Stimulated activated effector memory CD8-positive, alpha-beta T cell treated with anti-CD3 and anti-CD28 coated beads, Interleukin-12 subunit alpha, Interleukin-12 subunit beta, amount 100 ng/mL, for 72 hours (primary cell): ENCODE data around the gene CARD14.
"Not testable (repeated sequence)": the region's sequence is repeated elsewhere in the genome, so short reads cannot be mapped to it uniquely, and the experiment has no call there.

Experiments used
- ATAC-seq: fragments of 150-1000 bp; cut with Tn5 transposase; 2 replicates; pipeline ENCODE4 v1.10.0; 2021
- DNase-seq, 2 donors: peaks; one replicate each; pipeline ENCODE4 v3.0.0; 2021 to 2022; ENCODE audit warnings: low spot score in 2 of 2
- H3K27ac Mint-ChIP-seq: one replicate; pipeline ENCODE4 v1.8.0; 2022; ENCODE audit warnings: mild to moderate bottlenecking, mixed read lengths
- H3K36me3 Mint-ChIP-seq: one replicate; pipeline ENCODE4 v1.8.0; 2022; ENCODE audit warnings: mild to moderate bottlenecking, mixed read lengths
- H3K4me1 Mint-ChIP-seq: one replicate; pipeline ENCODE4 v1.8.0; 2022; ENCODE audit warnings: mixed read lengths
- H3K4me3 Mint-ChIP-seq: one replicate; pipeline ENCODE4 v1.8.0; 2022; ENCODE audit warnings: mild to moderate bottlenecking, mixed read lengths
- H3K9me3 Mint-ChIP-seq: one replicate; pipeline ENCODE4 v1.8.0; 2022; ENCODE audit warnings: mixed read lengths

Gene CARD14

DNA sequence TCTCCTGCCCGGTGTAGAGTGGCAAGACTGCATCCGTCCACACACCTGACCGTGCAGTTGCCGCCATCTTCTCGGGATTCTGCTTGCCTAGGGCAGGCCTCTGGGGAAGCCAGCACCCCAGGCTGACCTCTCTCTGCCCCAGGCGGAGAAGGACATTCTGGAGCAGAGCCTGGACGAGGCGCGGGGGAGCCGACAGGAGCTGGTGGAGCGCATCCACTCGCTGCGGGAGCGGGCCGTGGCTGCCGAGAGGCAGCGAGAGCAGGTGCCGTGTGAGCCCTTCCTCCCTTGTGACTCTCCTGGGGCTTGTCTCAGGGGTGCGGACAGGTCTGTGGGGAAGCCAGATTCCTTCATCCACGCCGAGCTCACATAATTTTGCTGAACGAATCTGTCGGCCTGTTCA lies 19.8 kb downstream of the CARD14 start:
- H3K27ac Mint-ChIP-seq: no peak overlapping the region
- ATAC-seq: no peak
- no peaks in the 10 kb centered on the region for H3K4me1 Mint-ChIP-seq
- H3K4me3 Mint-ChIP-seq: no peak overlapping the region
- DNase-seq: no peak
- H3K36me3 Mint-ChIP-seq: peaks cover 6% of the 10 kb centered on the region
- H3K9me3 Mint-ChIP-seq: no peaks in the 10 kb centered on the region

DNA sequence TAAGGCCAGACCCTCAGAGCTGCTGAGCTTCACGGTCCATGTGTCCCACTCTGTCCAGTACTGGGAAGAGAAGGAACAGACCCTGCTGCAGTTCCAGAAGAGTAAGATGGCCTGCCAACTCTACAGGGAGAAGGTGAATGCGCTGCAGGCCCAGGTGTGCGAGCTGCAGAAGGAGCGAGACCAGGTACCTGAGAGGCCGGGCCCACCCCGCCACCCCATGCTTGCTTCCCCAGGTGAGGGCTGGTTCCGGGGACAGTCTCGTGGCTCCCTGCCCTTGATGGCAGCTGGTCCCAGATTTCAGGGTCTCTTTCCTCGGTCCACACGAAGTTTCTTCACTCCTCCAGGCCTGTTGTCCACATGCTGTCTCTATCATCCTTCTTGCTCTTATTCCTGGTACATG lies 20.9 kb downstream of the CARD14 start:
- no peak overlapping the region for H3K4me3 Mint-ChIP-seq
- H3K36me3 Mint-ChIP-seq: peaks cover 6% of the 10 kb centered on the region
- no peaks in the 10 kb centered on the region for H3K9me3 Mint-ChIP-seq
- no peaks in the 10 kb centered on the region for H3K4me1 Mint-ChIP-seq
- no peak overlapping the region for H3K27ac Mint-ChIP-seq
- ATAC-seq (no peak), DNase-seq (no peak)

DNA sequence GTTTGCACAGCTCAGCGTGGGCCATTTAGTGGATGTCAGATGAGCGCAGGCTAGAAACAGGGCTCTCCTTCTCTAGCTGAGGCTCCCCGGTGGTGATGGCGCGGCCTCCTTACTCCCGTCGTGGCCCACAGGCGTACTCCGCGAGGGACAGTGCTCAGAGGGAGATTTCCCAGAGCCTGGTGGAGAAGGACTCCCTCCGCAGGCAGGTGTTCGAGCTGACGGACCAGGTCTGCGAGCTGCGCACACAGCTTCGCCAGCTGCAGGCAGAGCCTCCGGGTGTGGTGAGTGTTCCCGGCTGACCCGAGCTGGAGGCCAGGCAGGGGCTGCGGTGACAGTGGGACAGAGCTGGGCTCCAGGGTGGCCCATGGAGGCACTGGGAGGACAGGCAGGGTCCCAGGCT lies 21.4 kb downstream of the CARD14 start:
- peaks cover 4% of the 10 kb centered on the region for H3K4me1 Mint-ChIP-seq
- DNase-seq: no peak
- ATAC-seq: no peak
- no peak overlapping the region for H3K4me3 Mint-ChIP-seq
- no peaks in the 10 kb centered on the region for H3K9me3 Mint-ChIP-seq
- peaks cover 2% of the 10 kb centered on the region for H3K36me3 Mint-ChIP-seq
- H3K27ac Mint-ChIP-seq: no peak overlapping the region

DNA sequence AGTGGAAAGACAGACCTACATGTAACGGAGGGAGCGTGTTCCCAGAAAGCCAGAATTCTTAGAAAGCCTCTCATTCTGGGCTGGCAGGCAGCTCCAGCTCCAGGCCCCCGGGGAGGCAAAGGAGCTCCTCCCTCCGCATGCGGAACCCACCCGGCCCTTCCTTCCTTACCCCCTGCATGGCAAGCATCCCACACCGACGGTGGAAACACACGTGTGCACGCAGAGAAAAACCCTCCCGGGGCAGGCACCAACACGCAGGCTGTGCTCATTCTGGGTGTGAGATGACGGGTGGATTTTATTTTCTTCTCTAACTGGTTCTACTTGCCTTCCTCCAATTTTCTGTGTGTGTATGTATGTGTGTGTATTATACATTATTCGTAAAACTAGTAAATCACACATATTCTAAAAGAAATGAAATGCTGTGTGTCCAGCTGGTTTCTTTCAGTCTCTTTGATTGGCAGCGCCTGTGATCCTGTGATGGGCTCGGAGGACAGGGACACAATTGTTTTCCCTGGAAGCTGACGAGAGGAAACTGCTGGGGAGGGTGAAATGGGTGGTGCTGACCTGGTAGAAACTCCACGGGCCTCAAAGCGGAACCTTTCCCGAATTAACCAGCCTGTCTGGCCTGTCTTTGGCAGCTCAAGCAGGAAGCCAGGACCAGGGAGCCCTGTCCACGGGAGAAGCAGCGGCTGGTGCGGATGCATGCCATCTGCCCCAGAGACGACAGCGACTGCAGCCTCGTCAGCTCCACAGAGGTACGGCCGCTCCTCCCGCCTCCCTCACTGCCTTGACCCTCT lies 22.2 kb downstream of the CARD14 start:
- H3K4me3 Mint-ChIP-seq: no peak overlapping the region
- no peaks in the 10 kb centered on the region for H3K9me3 Mint-ChIP-seq
- H3K27ac Mint-ChIP-seq: no peak overlapping the region
- ATAC-seq (no peak), DNase-seq (no peak)
- peaks cover 5% of the 10 kb centered on the region for H3K4me1 Mint-ChIP-seq
- no peaks in the 10 kb centered on the region for H3K36me3 Mint-ChIP-seq

DNA sequence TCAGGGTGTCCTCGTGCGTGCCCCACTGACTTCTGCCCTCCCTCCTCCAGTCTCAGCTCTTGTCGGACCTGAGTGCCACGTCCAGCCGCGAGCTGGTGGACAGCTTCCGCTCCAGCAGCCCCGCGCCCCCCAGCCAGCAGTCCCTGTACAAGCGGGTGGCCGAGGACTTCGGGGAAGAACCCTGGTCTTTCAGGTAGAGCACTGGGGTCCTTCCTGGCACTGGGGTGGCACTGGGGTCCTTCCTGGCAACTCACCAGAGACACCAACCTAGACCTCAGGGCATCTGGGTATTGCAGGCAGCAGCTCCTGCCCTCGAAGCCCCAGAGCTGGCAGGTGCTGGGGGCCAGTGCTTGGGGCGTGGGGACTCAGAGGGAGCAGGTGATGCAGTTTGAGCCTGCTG lies 25.3 kb downstream of the CARD14 start:
- no peaks in the 10 kb centered on the region for H3K36me3 Mint-ChIP-seq
- no peaks in the 10 kb centered on the region for H3K9me3 Mint-ChIP-seq
- no peak overlapping the region for H3K4me3 Mint-ChIP-seq
- ATAC-seq (no peak), DNase-seq (no peak)
- no peak overlapping the region for H3K27ac Mint-ChIP-seq
- peaks cover 11% of the 10 kb centered on the region for H3K4me1 Mint-ChIP-seq

DNA sequence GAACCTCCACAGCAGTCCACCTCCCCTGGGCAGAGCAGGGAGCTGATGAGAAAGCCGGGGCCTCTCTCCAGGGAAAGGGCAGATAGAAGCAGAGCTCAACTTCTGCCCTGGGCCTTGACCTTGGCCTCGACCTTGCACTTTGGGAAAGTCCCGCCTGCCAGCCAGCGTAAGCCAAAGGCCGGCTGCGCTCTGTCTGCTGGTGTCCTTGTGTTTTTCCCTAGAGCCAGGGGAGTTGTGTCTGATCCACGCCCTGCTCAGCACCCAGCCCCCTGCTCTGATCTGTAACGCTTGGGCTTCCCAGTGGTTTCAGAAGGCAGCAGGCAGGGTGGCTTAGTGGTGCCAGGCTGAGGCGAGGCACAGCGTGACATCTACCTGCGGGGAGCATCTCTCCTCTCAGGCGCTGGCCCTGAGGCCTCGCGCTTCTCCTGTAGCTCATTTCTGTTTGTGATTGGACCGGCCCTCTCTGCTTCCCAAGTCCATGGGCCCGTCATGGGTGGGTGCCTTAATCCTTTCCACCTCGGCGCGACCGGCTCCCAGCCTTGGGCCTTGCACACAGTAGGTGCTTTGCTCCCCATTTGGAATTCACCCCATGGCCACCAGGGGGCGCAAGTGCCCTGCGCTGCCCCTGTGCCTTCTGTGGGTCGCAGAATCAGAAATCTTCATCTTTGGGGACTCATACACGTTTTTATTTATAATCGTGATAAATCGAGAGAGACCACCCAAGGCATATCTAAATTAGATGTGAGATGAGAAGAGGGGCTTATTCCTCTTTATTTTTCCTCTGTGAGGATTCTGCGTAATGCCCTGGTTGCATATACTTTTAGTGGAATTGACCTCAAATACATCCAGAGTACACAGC lies 26.1 kb downstream of the CARD14 start:
- H3K4me1 Mint-ChIP-seq: peaks cover 11% of the 10 kb centered on the region
- no peak overlapping the region for H3K27ac Mint-ChIP-seq
- no peak overlapping the region for H3K4me3 Mint-ChIP-seq
- no peaks in the 10 kb centered on the region for H3K36me3 Mint-ChIP-seq
- ATAC-seq (peak; percentile 61), DNase-seq (peak; percentile 56 to 72)
- H3K9me3 Mint-ChIP-seq: no peaks in the 10 kb centered on the region

DNA sequence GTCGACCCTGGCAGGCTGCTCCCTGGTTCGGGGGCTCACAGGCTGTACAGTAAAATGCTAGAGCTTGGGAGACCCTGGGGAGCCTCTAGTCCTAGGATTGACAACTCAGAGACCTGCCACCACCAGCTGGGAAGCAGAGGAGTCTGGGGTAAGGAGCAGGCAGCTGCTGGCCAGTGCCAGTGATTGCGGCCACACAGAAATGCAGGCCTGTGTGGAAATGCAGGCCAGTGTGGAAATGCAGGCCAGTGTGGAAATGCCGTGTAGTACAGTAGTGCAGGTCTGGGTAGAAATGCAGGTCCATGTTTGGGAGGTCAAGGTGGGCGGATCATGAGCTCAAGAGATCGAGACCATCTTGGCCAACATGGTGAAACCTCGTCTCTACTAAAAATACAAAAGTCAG lies 26.8 kb downstream of the CARD14 start:
- ATAC-seq: no peak
- H3K9me3 Mint-ChIP-seq: no peaks in the 10 kb centered on the region

DNA sequence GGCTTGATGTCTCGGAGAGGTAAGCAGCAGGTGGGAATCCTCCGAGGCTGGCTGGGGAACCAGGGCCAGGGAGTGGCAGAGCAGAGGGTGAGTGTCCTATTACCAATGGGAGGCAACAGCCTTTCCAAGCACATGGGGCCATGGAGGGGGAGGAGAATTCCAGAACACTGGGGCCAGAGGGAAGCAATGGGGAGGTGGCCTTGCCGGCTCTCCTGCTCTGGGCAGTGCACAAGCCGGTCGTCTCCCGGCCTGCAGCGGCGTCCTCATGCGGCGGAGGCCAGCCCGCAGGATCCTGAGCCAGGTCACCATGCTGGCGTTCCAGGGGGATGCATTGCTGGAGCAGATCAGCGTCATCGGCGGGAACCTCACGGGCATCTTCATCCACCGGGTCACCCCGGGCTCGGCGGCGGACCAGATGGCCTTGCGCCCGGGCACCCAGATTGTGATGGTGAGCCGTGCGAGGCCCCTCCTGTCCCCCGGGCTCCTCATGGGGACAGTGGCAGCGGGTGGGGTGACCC lies 28.4 kb downstream of the CARD14 start:
- Mint-ChIP-seq H3K4me1 (peaks cover 11% of the 10 kb centered on the region), H3K4me3 (no peak overlapping the region), H3K27ac (peak overlapping the region; percentile 10), H3K9me3 (no peaks in the 10 kb centered on the region), H3K36me3 (no peaks in the 10 kb centered on the region)
- DNase-seq (no peak), ATAC-seq (no peak)

More for the DNA sequence above, 26.8 kb downstream of the CARD14 start:
- Mint-ChIP-seq H3K36me3 (no peaks in the 10 kb centered on the region), H3K4me1 (peaks cover 11% of the 10 kb centered on the region), H3K27ac (no peak overlapping the region), H3K4me3 (no peak overlapping the region)
- DNase-seq: no peak

DNA sequence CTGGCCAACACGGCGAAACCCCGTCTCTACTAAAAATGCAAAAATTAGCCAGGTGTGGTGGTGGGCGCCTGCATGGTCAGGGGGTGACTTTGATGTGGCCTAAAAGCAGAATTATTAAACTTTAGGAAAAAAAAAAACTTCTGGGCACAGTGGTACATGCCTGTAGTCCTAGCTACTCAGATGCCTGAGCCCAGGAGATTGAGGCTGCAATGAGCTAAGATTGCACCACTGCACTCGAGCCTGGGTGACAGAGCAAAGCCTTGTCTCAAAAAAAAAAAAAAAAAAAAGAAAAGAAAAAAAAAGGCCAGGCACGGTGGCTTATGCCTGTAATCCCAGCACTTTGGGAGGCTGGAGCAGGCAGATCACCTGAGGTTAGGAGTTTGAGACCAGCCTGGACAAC lies 29.5 kb downstream of the CARD14 start:
- ATAC-seq, H3K9me3 Mint-ChIP-seq, H3K27ac Mint-ChIP-seq, DNase-seq, H3K4me3 Mint-ChIP-seq, H3K36me3 Mint-ChIP-seq: not testable (repeated sequence)
- peaks cover 16% of the 10 kb centered on the region for H3K4me1 Mint-ChIP-seq

DNA sequence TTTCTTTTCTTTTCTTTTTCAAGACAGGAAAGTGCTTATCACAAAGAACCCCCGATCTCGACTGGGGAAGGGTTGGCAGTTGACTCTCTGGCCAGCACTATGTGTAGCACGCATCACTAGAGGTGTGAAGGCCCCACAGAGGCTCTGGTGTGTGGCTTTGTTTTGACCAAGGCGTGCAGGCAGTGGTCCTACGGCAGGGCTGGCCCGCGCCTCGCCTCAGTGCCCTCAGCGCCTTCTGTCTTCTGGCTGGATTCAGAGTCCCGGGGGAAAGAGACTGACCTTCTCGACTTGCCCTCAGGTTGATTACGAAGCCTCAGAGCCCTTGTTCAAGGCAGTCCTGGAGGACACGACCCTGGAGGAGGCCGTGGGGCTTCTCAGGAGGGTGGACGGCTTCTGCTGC lies 31.6 kb downstream of the CARD14 start:
- H3K4me1 Mint-ChIP-seq: peaks cover 11% of the 10 kb centered on the region
- H3K27ac Mint-ChIP-seq: no peak overlapping the region
- ATAC-seq: no peak
- H3K4me3 Mint-ChIP-seq: no peak overlapping the region
- H3K36me3 Mint-ChIP-seq: no peaks in the 10 kb centered on the region
- H3K9me3 Mint-ChIP-seq: no peaks in the 10 kb centered on the region
- no peak for DNase-seq

DNA sequence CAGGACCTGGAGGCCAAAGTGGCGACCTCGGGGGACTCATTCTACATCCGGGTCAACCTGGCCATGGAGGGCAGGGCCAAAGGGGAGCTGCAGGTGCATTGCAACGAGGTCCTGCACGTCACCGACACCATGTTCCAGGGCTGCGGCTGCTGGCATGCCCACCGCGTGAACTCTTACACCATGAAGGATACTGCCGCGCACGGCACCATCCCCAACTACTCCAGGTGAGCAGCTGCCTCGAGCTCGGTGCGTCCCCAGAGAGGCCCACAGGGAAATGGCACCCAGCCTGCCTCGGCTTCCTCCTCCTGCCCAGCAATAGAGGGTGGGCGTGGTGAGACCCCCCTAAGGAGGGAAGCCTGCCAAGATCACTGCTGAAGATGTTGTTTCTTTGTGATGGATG lies 32.4 kb downstream of the CARD14 start:
- H3K9me3 Mint-ChIP-seq: no peaks in the 10 kb centered on the region
- DNase-seq: no peak
- H3K4me3 Mint-ChIP-seq: no peak overlapping the region
- H3K4me1 Mint-ChIP-seq: peaks cover 11% of the 10 kb centered on the region
- H3K36me3 Mint-ChIP-seq: no peaks in the 10 kb centered on the region
- no peak for ATAC-seq
- no peak overlapping the region for H3K27ac Mint-ChIP-seq

DNA sequence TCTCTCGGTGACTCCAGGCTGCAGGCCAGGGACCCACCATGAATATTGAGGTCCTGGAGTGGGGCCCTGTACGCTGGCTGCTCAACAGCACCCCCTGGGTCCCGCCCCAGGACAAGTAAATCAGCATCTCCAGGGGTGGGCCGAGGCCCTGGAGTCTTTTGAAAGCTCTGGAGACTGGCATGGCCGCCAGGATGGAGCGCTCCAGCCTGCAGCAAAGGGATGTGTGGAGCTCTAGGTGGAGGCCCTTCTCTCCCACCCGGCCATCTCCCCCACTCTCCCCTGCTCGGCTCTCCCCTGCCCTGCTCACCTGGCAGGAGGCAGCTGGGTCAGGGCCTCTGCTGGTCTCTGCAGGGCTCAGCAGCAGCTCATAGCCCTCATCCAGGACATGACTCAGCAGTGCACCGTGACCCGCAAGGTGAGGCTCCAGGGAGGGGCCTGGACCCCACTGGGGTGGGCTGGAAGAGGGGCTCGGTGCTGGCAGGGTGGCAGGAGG lies 33.7 kb downstream of the CARD14 start:
- Mint-ChIP-seq H3K4me1 (peaks cover 5% of the 10 kb centered on the region), H3K9me3 (no peaks in the 10 kb centered on the region), H3K4me3 (no peak overlapping the region), H3K36me3 (no peaks in the 10 kb centered on the region), H3K27ac (peak overlapping the region; percentile 14)
- DNase-seq: no peak
- ATAC-seq: peak; percentile 27

DNA sequence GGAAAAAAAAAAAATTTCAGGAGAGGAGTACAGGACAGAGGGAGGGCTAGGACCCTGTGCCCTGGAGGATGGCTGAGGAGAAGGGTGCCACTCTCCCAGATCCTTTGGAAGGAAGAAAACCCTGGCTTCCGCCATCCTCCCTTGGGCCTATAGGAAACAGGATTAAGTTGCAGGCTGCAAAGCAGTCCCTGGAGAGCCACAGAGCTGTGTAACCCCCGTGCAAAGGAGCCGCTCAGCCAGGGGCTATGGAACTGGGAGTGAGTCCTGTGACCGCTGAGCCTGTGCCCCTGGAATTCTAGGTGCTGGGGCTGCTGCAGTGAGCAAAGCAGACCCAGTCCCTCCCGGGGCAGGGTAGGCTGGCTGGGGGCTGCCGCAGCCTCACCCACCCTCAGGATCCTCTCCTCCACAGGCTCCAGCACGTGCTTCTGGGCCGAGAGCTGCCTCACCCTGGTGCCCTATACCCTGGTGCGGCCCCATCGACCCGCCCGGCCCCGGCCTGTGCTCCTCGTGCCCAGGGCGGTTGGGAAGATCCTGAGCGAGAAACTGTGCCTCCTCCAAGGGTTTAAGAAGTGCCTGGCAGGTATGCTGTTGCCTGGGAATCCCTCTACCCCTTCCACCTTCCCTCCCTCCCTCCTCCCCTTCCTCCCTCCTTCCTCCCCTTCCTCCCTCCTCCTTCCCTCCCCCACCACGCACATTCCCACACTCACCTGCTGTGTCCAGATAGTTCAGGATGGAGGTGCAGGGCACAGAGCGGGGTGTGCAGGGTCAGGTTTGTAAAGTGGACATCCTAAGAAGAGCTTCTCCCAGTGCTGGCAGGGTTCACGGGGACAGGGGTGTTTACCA lies 35.0 kb downstream of the CARD14 start:
- Mint-ChIP-seq H3K36me3 (peaks cover 5% of the 10 kb centered on the region), H3K27ac (peak overlapping the region; percentile 74), H3K9me3 (no peaks in the 10 kb centered on the region), H3K4me3 (no peak overlapping the region), H3K4me1 (peaks cover 5% of the 10 kb centered on the region)
- DNase-seq (no peak), ATAC-seq (no peak)

DNA sequence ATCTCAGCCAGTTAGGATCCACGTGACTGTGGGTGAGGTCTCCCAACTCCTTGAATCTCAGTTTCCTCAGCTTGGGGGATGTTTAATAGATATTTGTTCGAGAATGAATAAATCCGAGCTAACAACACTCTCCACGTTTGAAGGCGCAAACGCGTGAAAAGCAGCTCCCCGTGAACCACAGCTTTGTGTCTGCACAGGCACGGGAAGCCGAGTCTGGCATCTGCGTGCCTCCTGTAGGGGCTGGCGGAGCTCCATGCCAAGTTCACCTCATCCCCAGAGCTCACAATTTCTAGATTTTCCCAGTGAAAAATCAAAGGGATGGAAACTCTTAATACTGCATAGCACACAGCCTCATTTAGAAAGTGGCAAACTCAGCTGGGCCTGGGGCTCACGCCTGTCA lies 36.0 kb downstream of the CARD14 start:
- ATAC-seq (no peak), DNase-seq (no peak)
- H3K4me3 Mint-ChIP-seq: no peak overlapping the region
- H3K36me3 Mint-ChIP-seq: peaks cover 15% of the 10 kb centered on the region
- peaks cover 5% of the 10 kb centered on the region for H3K4me1 Mint-ChIP-seq
- no peak overlapping the region for H3K27ac Mint-ChIP-seq
- no peaks in the 10 kb centered on the region for H3K9me3 Mint-ChIP-seq

DNA sequence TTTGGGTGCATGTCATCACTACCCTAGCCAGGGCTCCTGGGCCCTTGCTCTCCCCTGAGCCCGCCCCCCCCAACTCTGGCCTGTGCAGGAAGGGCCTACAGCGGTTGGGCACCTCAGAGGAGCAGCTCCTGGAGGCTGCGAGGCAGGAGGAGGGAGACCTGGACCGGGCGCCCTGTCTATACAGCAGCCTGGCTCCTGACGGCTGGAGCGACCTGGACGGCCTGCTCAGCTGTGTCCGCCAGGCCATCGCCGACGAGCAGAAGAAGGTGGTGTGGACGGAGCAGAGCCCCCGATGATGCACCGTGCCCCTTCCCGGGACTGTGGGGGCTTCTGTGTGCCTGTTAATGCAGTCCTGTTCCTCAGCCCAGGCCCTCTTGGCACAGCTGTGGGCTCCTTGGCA lies 38.2 kb downstream of the CARD14 start:
- no peak overlapping the region for H3K27ac Mint-ChIP-seq
- H3K4me3 Mint-ChIP-seq: no peak overlapping the region
- H3K36me3 Mint-ChIP-seq: peaks cover 18% of the 10 kb centered on the region
- H3K9me3 Mint-ChIP-seq: no peaks in the 10 kb centered on the region
- DNase-seq (no peak), ATAC-seq (no peak)
- peaks cover 5% of the 10 kb centered on the region for H3K4me1 Mint-ChIP-seq
